Stomach (tissue), 9 donors: Measurements from ENCODE around the gene AP2S1. TPM values are rescaled to one million over a fixed set of nuclear protein-coding genes. Genes with fewer than 3 reads are reported as not detected.

ENCODE experiments used
- DNase-seq, 2 donors: peaks; one replicate each; pipeline versions ENCODE4 v3.0.0 to v3.0.0-alpha.2; 2013 to 2019
- H3K27ac ChIP-seq, 5 donors: fragments of 200-600 bp in 4 of 5; sonication (generic) in 4 of 5; one replicate each; pipeline ENCODE4 v1.5.1; 2013 to 2019; ENCODE audit warnings: mild to moderate bottlenecking in 1 of 5, moderate library complexity in 1 of 5
- H3K27me3 ChIP-seq, 3 donors: fragments of 200-600 bp; sonication (generic); one replicate each; pipeline ENCODE4 v1.5.1; 2017 to 2019; ENCODE audit warnings: mixed run types in 1 of 3
- H3K36me3 ChIP-seq, 4 donors: fragments of 200-600 bp; sonication (generic); 1 replicate in 3 of 4; 2 replicates in 1 of 4; pipeline ENCODE4 v1.5.1; 2016 to 2019
- H3K4me1 ChIP-seq, 4 donors: fragments of 200-600 bp; sonication (generic); one replicate each; pipeline ENCODE4 v1.5.1; 2016 to 2019
- H3K4me3 ChIP-seq, 4 donors: fragments of 200-600 bp; sonication (generic) in 3 of 4; one replicate each; pipeline ENCODE4 v1.5.1; 2016 to 2019; ENCODE audit warnings: mild to moderate bottlenecking in 1 of 4
- H3K9me3 ChIP-seq, 4 donors: fragments of 200-600 bp; sonication (generic); one replicate each; pipeline ENCODE4 v1.5.1; 2016 to 2019
- CTCF ChIP-seq, 7 experiments: fragments of 450-650 bp in 4 of 7; fragments of 200-600 bp in 3 of 7; sonication (generic) in 3 of 7; IDR thresholded peaks; one replicate each; pipeline ENCODE4 v1.5.1; 2016 to 2019; ENCODE audit warnings: antibody characterized with exemption in 7 of 7, control low read depth in 2 of 7, mild to moderate bottlenecking in 1 of 7
- EP300 ChIP-seq: sonication (generic); formaldehyde crosslinking; IDR thresholded peaks from one replicate; pipeline ENCODE4 v1.6.1; 2017; ENCODE audit warnings: antibody characterized with exemption
- POLR2A ChIP-seq, 4 donors: fragments of 450-650 bp; IDR thresholded peaks; one replicate each; pipeline ENCODE4 v1.6.1; 2016; ENCODE audit warnings: antibody characterized with exemption in 4 of 4, control low read depth in 2 of 4, mild to moderate bottlenecking in 1 of 4, moderate library complexity in 1 of 4
- POLR2AphosphoS5 ChIP-seq, 3 donors: sonication (generic); formaldehyde crosslinking; IDR thresholded peaks; one replicate each; pipeline ENCODE4 v1.6.1; 2016; ENCODE audit warnings: antibody characterized with exemption in 3 of 3
- WGBS, 5 donors: extraction: QIAGEN DNeasy Blood & Tissue Kit in 3 of 5; methylation state at CpG; one replicate each; pipeline versions ENCODE4 v1.1.5 to v1.1.7; 2013 to 2018; 5-methylcytosine and 5-hydroxymethylcytosine counted together
- intact Hi-C: fragments of 100-400 bp; cut with DNase I; formaldehyde crosslinking; loops from one replicate; pipeline ENCODE4 v1.15.1; 2023; ENCODE audit warnings: low total_unique reads
- polyA plus RNA-seq, 3 donors: library from polyadenylated mRNA; stranded (reverse); fragments of 200-250 nt; gene quantifications; one replicate each; pipeline ENCODE4 v1.2.3, GENCODE V29; 2013
- total RNA-seq, 5 donors: library from RNA; depleted of rRNA; stranded (reverse); fragments of >200 nt; gene quantifications; one replicate each; pipeline versions ENCODE4 v1.1.0 to v1.2.3, GENCODE V29; 2014 to 2016
- donor health status: healthy with polysubstance abuse.
- donor health status: Bipolar disorder and iron deficiency.
- donor health status: healthy.

AP2S1 gene
- total and polyA plus RNA-seq, 8 donors: 4.9 to 191 (median 96.1) TPM

- no peak for DNase-seq
- H3K9me3 ChIP-seq: no peaks in the 10 kb centered on the region
- TF ChIP-seq POLR2AphosphoS5 (IDR thresholded peaks at IDR 0.05) (no peak), EP300 (no peak), CTCF (IDR thresholded peaks at IDR 0.05) (no peak), POLR2A (IDR thresholded peaks at IDR 0.05) (no peak)
- H3K27me3 ChIP-seq: no peaks in the 10 kb centered on the region
- intact Hi-C loops: loop anchor here (5.0 kb wide), 1 partner anchor 129 kb away; no protein-coding TSS in a partner anchor
- H3K27ac ChIP-seq: peak overlapping the region; percentile 59 to 99 (median 97)
- H3K4me3 ChIP-seq: peak overlapping the region; percentile 80 to 95 (median 91)
- H3K36me3 ChIP-seq: no peaks in the 10 kb centered on the region
- H3K4me1 ChIP-seq: peaks cover 62 to 76% (median 74%) of the 10 kb centered on the region in 4 donors
- WGBS, 5 donors: 37 to 54% (median 40%) methylated on average over 4 of the region's 4 CpGs
Measured at GRCh38 chr19:46862974-46863632, 12.5 kb upstream of the AP2S1 start.

- intact Hi-C loops: loop anchor here (5.0 kb wide), 1 partner anchor 130 kb away; no protein-coding TSS in a partner anchor
- Histone ChIP-seq H3K4me1 (peaks cover 58 to 70% (median 69%) of the 10 kb centered on the region in 4 donors), H3K4me3 (peak overlapping the region; percentile 80 to 95 (median 91)), H3K27ac (peak overlapping the region; percentile 95 to 99 (median 97)), H3K27me3 (no peaks in the 10 kb centered on the region), H3K9me3 (no peaks in the 10 kb centered on the region), H3K36me3 (no peaks in the 10 kb centered on the region)
- 10 to 19% (median 14%) methylated on average over 9 of the region's 9 CpGs for WGBS, 5 donors
- DNase-seq: peak in 1 of 2 donors; percentile 18
- TF ChIP-seq POLR2AphosphoS5 (IDR thresholded peaks at IDR 0.05) (no peak), POLR2A (IDR thresholded peaks at IDR 0.05) (no peak), EP300 (no peak), CTCF (IDR thresholded peaks at IDR 0.05) (no peak)
Measured at GRCh38 chr19:46862503-46862834, 11.8 kb upstream of the AP2S1 start.

- 0 to 2% (median 1%) methylated on average over 19 of the region's 19 CpGs for WGBS, 5 donors
- no peaks in the 10 kb centered on the region for H3K36me3 ChIP-seq
- peaks cover 52 to 64% (median 64%) of the 10 kb centered on the region in 4 donors for H3K4me1 ChIP-seq
- no peaks in the 10 kb centered on the region for H3K9me3 ChIP-seq
- peak; percentile 28 to 55 for DNase-seq
- H3K4me3 ChIP-seq: peak overlapping the region; percentile 80 to 95 (median 91)
- intact Hi-C loops: loop anchor here (5.0 kb wide), 1 partner anchor 130 kb away; no protein-coding TSS in a partner anchor
- TF ChIP-seq POLR2A (IDR thresholded peaks at IDR 0.05) (no peak), CTCF (IDR thresholded peaks at IDR 0.05) (no peak), POLR2AphosphoS5 (IDR thresholded peaks at IDR 0.05) (no peak), EP300 (no peak)
- peak overlapping the region; percentile 95 to 99 (median 97) for H3K27ac ChIP-seq
- no peaks in the 10 kb centered on the region for H3K27me3 ChIP-seq
Measured at GRCh38 chr19:46861691-46862502, 11.3 kb upstream of the AP2S1 start.
